ENCODE results near the gene SPEM1.

Gene SPEM1

GRCh38 chr17:7421186-7421585 is 1.1 kb downstream of the SPEM1 start:
- DNase-seq (ENCODE audit: low read depth in 2 of 2) = no peak

- DNase-seq (ENCODE audit: low read depth in 2 of 2) = no peak
These were observed 3.6 kb downstream of the SPEM1 start for GRCh38 chr17:7423679-7424078.

- no peak for DNase-seq (ENCODE audit: low read depth in 2 of 2)
These were observed 5.2 kb downstream of the SPEM1 start, which contains the start of gene SPEM2 for GRCh38 chr17:7425316-7425715. TSS of gene SPEM2 (plus strand) at chr17:7425616. CDS start at chr17:7425689, 73 bp downstream.

GRCh38 chr17:7425756-7426155 is 5.6 kb downstream of the SPEM1 start:
- DNase-seq (ENCODE audit: low read depth in 2 of 2) = no peak

GRCh38 chr17:7426203-7426863 is 6.2 kb downstream of the SPEM1 start:
- DNase-seq (ENCODE audit: low read depth in 2 of 2) = no peak

- DNase-seq (ENCODE audit: low read depth in 2 of 2) = no peak
These were observed 6.9 kb downstream of the SPEM1 start for GRCh38 chr17:7426896-7427489.

- no peak for DNase-seq (ENCODE audit: low read depth in 2 of 2)
These were observed 7.4 kb downstream of the SPEM1 start for GRCh38 chr17:7427549-7427948.

GRCh38 chr17:7428557-7428956 is 8.4 kb downstream of the SPEM1 start, which contains the start of gene SPEM3:
TSS of gene SPEM3 (plus strand) at chr17:7428857. CDS start at chr17:7428903, 46 bp downstream.
- DNase-seq (ENCODE audit: low read depth in 2 of 2) = no peak

GRCh38 chr17:7429722-7430121 is 9.6 kb downstream of the SPEM1 start:
- no peak for DNase-seq (ENCODE audit: low read depth in 2 of 2)

GRCh38 chr17:7431231-7431630 is 11.1 kb downstream of the SPEM1 start:
- no peak for DNase-seq (ENCODE audit: low read depth in 2 of 2)

GRCh38 chr17:7432296-7432695 is 12.2 kb downstream of the SPEM1 start:
- no peak for DNase-seq (ENCODE audit: low read depth in 2 of 2)

GRCh38 chr17:7435676-7436555 is 15.8 kb downstream of the SPEM1 start:
- DNase-seq (ENCODE audit: low read depth in 2 of 2) = peak in 1 of 2 donors; percentile 42

GRCh38 chr17:7436556-7437368 is 16.6 kb downstream of the SPEM1 start:
- DNase-seq (ENCODE audit: low read depth in 2 of 2) = peak; percentile 77 to 83

GRCh38 chr17:7437369-7437863 is 17.3 kb downstream of the SPEM1 start:
- no peak for DNase-seq (ENCODE audit: low read depth in 2 of 2)

GRCh38 chr17:7437950-7438614 is 18.0 kb downstream of the SPEM1 start:
- no peak for DNase-seq (ENCODE audit: low read depth in 2 of 2)

GRCh38 chr17:7438656-7439460 is 18.7 kb downstream of the SPEM1 start:
- DNase-seq (ENCODE audit: low read depth in 2 of 2) = no peak

- DNase-seq (ENCODE audit: low read depth in 2 of 2) = no peak
These were observed 19.5 kb downstream of the SPEM1 start, which contains the start of gene FGF11 for GRCh38 chr17:7439462-7440112. TSS of gene FGF11 (plus strand) at chr17:7439512. CDS start at chr17:7439621, 109 bp downstream.

- DNase-seq (ENCODE audit: low read depth in 2 of 2) = no peak
These were observed 20.1 kb downstream of the SPEM1 start for GRCh38 chr17:7440113-7440833.

GRCh38 chr17:7440834-7441195 is 20.7 kb downstream of the SPEM1 start:
- DNase-seq (ENCODE audit: low read depth in 2 of 2) = no peak
